GM23338 (cell line): ENCODE results near the gene SESN3.

Source experiments
- CREB1 ChIP-seq: fragments of 250-450 bp; sonication (Bioruptor Pico); IDR thresholded peaks from 2 replicates; pipeline ENCODE4 v1.5.0; 2020; ENCODE audit warnings: low read depth, mild to moderate bottlenecking, moderate library complexity
- EZH2phosphoT487 ChIP-seq: fragments of 200-600 bp; sonication (generic); IDR thresholded peaks from one replicate; pipeline ENCODE4 v1.8.1; 2018; ENCODE audit warnings: antibody characterized with exemption; ENCODE audit not compliant: unreplicated experiment
- POLR2AphosphoS5 ChIP-seq: IDR thresholded peaks from 2 replicates; pipeline ENCODE4 v1.6.1; 2016; ENCODE audit warnings: antibody characterized with exemption, low read depth
- TF ChIP-seq, protein P1 (sequence below), 2 experiments: fragments of 200-600 bp in 1 of 2; sonication (generic) in 1 of 2; conservative IDR thresholded peaks; 2 replicates each; pipeline versions ENCODE4 v1.5.1 to v1.6.1; 2016 to 2017; ENCODE audit warnings: antibody characterized with exemption in 2 of 2, low read depth in 2 of 2, mild to moderate bottlenecking in 2 of 2, moderate library complexity in 1 of 2

DNA sequence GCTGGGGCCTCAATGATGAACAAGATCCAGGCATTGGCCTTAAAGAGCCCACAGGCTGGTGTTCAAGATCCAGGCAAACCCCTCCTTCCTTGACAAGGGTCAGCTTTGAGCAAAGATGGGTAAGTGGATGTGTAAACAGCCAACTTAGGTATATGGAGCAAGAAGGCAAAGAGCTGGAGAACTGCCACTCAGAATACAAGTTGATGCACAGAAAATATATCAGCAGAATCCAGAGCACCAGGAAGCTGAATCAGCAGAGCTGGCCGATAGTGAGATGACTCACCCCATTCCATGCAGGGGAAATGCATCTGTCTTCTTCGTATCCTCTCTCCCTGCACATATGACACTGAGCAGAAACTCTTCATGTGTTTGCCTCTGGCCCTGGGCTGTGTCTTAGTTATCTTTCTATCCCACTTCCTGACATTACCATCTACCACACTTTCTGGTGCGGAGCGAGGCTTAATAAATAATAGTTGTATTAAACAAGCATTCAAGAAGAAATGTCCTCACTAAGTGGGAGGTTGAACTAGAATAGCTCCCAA is 83.6 kb downstream of the SESN3 start:
- TF ChIP-seq CREB1 (CRISPR knock-in tag) (no peak), EZH2phosphoT487 (no peak), POLR2AphosphoS5 (no peak)
- TF ChIP-seq, protein P1, sequence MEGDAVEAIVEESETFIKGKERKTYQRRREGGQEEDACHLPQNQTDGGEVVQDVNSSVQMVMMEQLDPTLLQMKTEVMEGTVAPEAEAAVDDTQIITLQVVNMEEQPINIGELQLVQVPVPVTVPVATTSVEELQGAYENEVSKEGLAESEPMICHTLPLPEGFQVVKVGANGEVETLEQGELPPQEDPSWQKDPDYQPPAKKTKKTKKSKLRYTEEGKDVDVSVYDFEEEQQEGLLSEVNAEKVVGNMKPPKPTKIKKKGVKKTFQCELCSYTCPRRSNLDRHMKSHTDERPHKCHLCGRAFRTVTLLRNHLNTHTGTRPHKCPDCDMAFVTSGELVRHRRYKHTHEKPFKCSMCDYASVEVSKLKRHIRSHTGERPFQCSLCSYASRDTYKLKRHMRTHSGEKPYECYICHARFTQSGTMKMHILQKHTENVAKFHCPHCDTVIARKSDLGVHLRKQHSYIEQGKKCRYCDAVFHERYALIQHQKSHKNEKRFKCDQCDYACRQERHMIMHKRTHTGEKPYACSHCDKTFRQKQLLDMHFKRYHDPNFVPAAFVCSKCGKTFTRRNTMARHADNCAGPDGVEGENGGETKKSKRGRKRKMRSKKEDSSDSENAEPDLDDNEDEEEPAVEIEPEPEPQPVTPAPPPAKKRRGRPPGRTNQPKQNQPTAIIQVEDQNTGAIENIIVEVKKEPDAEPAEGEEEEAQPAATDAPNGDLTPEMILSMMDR (conservative IDR thresholded peaks at IDR 0.05; ENCODE audit: low read depth in 2 of 2) = no peak
